Muscle layer of colon (tissue), 2 donors: ENCODE measurements around the gene IPCEF1.

Source experiments
- H3K27ac ChIP-seq: one replicate; pipeline ENCODE4 v1.7.0; 2013; ENCODE audit warnings: low read depth, mild to moderate bottlenecking, low read length, moderate library complexity
- H3K27me3 ChIP-seq, 2 donors: one replicate each; pipeline ENCODE4 v1.7.0; 2013; ENCODE audit warnings: low read length in 2 of 2, mild to moderate bottlenecking in 2 of 2; ENCODE audit not compliant: insufficient read depth in 2 of 2, control insufficient read depth in 1 of 2
- H3K36me3 ChIP-seq: one replicate; pipeline ENCODE4 v1.7.0; 2013; ENCODE audit warnings: mild to moderate bottlenecking, low read length; ENCODE audit not compliant: insufficient read depth
- H3K4me1 ChIP-seq: one replicate; pipeline ENCODE4 v1.7.0; 2013; ENCODE audit warnings: mild to moderate bottlenecking, low read length; ENCODE audit not compliant: insufficient read depth
- H3K4me3 ChIP-seq, 2 donors: one replicate each; pipeline ENCODE4 v1.7.0; 2013; ENCODE audit warnings: low read length in 2 of 2, low read depth in 1 of 2, mild to moderate bottlenecking in 1 of 2, moderate library complexity in 1 of 2
- H3K9ac ChIP-seq: one replicate; pipeline ENCODE4 v1.7.0; 2013; ENCODE audit warnings: low read length
- H3K9me3 ChIP-seq: one replicate; pipeline ENCODE4 v1.7.0; 2013; ENCODE audit warnings: mild to moderate bottlenecking, low read length
- donor health status: abdominal sarcoma.
- donor health status: Adenocarcinoma of cecum.

IPCEF1 gene, protein sequence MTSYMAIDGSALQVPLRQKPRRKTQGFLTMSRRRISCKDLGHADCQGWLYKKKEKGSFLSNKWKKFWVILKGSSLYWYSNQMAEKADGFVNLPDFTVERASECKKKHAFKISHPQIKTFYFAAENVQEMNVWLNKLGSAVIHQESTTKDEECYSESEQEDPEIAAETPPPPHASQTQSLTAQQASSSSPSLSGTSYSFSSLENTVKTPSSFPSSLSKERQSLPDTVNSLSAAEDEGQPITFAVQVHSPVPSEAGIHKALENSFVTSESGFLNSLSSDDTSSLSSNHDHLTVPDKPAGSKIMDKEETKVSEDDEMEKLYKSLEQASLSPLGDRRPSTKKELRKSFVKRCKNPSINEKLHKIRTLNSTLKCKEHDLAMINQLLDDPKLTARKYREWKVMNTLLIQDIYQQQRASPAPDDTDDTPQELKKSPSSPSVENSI

DNA sequence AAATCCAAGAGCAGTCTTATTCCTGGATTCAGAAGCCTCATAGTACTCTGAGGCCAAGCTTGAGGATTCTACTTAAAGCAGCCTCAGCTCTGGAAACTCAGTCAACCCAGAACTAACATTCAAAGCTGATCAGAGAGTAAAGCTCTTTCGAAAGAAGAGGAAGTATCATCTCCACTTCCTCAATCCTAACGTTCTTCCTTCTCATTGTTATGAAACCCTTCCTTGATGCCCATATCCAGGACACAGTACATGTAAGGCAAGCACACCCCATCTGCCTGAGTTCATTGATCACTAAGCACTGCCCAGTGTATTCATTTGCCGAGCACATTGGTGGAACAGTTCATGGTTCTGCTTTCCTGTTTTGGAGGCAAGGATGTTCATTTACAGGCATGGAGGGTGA lies at the start of gene IPCEF1:
Gene IPCEF1 (minus strand): TSS at position 114 of the 400 bp plus-strand sequence. CDS start 90,856 bp downstream, outside the sequence.
- H3K9ac ChIP-seq: no peak within 1 kb of the TSS
- peaks cover 3% of the 10 kb centered on the region for H3K4me1 ChIP-seq
- H3K4me3 ChIP-seq: no peak within 1 kb of the TSS
- H3K36me3 ChIP-seq: no peaks in the 10 kb centered on the region
- no peaks in the 10 kb centered on the region for H3K9me3 ChIP-seq
- H3K27ac ChIP-seq: no peak within 1 kb of the TSS
- H3K27me3 ChIP-seq: no peaks in the 10 kb centered on the region

DNA sequence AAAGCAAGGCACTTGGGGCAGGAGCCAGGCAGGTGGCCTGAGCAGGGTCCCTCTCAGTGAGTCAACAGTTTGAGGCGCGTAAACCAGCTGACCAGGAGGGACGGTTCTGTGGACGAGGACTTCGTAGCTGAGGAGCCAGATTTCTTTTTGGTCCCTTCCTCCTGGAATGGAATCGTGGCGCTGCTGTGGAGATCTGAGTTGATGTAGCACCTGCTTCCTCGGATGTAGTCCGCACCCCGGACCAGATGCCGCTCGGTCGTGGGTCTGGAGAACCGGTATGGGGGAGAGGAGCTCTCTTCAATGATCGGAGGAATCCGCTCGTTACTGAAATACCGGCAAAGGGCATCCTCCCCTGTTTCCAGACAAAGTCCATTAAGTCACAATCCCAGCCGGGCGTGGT lies 49.7 kb upstream of the IPCEF1 start:
- Histone ChIP-seq H3K9me3 (no peaks in the 10 kb centered on the region), H3K27ac (no peak overlapping the region), H3K4me1 (peaks cover 38% of the 10 kb centered on the region), H3K4me3 (no peak overlapping the region), H3K27me3 (no peaks in the 10 kb centered on the region), H3K9ac (no peak overlapping the region), H3K36me3 (peaks cover 20% of the 10 kb centered on the region)

DNA sequence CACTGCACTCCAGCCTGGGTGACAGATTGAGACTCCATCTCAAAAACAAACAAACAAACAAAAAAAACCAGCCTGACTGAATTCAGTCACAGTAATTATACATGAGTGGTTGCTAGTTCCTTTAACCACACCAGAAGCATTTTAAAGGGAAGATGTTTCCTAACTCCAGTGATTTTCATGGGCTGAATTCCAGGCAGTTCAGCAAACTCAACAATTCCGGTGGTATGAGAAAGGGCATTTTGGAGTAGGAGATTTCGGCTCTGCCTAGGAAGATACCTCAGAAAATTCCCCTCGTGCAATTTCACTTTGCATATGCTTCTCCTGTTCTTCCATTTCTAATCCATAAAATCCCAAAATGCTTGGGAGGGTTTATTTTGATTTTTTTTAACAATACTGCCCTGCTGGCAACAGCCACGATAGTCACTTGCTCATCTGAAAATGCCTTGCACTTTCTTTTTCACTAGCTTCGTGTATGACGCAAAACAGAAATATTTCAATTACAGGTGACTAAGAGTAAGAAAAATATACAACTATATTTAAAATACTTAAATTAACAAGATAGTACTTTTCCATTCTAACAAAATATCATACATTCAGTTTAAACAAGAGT lies 48.3 kb upstream of the IPCEF1 start:
- Histone ChIP-seq H3K9me3 (no peaks in the 10 kb centered on the region), H3K9ac (no peak overlapping the region), H3K36me3 (peaks cover 20% of the 10 kb centered on the region), H3K4me3 (no peak overlapping the region), H3K4me1 (peaks cover 24% of the 10 kb centered on the region), H3K27ac (no peak overlapping the region), H3K27me3 (no peaks in the 10 kb centered on the region)

DNA sequence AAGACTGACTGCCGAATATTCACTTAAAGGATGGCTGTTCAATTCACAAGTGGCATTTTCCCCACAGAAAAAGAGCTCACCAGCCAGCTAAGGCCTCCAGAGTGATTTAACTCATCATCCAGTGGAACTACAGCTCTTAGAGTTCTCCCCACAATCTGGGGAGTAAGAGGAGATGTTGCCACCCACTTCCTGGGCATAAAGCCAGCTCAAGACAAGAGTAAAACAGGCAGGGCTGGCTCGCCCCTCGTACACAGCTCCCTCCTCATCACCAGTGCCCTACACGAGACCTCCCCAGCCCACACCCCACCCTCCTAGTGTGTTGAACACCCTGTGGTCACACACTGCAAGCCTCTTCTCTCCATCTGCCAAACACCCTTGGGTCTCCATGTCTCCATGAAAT lies 47.2 kb upstream of the IPCEF1 start:
- no peaks in the 10 kb centered on the region for H3K9me3 ChIP-seq
- H3K9ac ChIP-seq: no peak overlapping the region
- no peaks in the 10 kb centered on the region for H3K27me3 ChIP-seq
- H3K36me3 ChIP-seq: peaks cover 25% of the 10 kb centered on the region
- H3K27ac ChIP-seq: no peak overlapping the region
- H3K4me3 ChIP-seq: no peak overlapping the region
- peaks cover 15% of the 10 kb centered on the region for H3K4me1 ChIP-seq

DNA sequence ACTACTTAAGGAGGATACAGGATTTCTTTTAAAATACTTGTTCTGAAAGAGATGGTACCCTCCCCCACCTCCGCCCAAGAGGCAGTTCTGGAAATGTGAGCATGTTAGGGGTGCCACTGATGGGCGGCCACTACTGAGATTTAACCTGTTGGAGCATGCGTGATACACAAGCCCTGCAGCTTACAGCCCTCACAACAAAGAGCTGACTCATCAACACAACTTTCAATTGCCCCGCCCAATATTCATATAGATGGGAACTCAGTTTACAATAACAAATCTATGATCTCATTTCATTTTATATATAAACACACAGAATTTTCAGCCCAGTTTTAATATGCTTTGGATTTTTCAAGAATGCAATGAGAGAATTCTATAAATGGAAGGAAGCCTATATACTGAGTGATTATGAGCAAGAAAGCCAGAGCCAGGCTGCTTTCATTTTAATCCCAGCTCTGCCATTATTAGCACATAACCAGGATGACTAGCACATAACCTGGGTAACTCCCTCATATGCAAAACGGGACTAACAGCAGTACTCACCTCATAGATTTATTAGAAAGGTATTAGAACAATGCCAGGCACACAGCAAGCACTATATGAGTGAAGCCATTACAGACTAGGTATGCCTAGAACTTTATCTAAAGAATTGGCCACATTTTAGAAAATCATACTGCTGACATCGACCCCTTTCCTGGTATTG lies 45.6 kb upstream of the IPCEF1 start:
- Histone ChIP-seq H3K36me3 (peaks cover 25% of the 10 kb centered on the region), H3K27ac (no peak overlapping the region), H3K4me1 (peaks cover 9% of the 10 kb centered on the region), H3K9me3 (no peaks in the 10 kb centered on the region), H3K9ac (no peak overlapping the region), H3K4me3 (no peak overlapping the region), H3K27me3 (no peaks in the 10 kb centered on the region)

DNA sequence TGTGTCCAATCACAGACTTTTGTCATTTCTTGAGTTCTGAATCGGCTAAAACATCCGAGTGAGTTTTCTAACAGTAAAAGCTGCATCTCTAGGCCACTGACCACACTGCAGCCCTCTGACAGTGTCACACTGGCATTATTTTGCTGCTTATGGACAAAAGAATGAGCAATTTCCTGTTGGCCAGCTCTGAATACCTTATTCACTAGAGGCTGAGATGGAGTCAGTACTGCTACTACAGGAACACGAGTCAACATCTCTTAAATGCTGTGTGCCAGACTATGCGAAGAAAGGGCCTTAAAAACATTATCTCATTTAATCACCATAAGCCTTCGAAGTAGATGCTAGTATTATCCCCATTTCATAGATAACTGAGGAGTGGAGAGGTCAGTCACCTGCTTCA lies 42.5 kb upstream of the IPCEF1 start:
- Histone ChIP-seq H3K27ac (no peak overlapping the region), H3K9ac (no peak overlapping the region), H3K36me3 (peaks cover 15% of the 10 kb centered on the region), H3K9me3 (no peaks in the 10 kb centered on the region), H3K4me1 (peaks cover 8% of the 10 kb centered on the region), H3K27me3 (no peaks in the 10 kb centered on the region), H3K4me3 (no peak overlapping the region)

DNA sequence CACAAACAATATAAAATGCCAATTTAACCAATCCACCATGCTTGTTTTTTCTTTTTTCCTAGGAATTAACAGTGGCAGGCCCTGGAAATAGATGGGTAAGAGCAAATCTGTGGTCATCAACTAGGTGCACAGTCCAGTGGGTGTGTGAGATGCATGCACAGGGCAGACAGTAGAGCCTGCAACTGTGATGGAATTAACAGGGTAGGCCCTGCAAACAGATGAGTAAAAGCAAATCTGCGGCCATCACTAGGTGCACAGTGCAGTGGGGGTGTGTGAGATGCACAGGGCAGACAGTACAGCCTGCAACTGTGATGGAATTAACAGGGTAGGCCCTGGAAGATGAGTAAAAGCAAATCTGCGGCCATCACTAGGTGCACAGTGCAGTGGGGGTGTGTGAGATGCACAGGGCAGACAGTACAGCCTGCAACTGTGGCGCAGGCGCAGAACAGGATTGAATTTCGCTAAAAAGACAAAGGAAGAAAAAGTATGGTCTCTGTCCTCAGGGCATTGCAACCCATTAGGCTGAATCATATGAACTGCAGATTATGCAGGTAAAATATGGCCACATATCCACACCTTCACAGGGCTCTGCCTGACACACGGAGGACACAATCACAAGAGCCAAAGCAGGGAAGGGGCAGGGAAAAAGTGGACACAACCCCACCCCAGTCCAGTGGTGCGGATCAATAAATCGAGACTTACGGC lies 41.0 kb upstream of the IPCEF1 start:
- Histone ChIP-seq H3K36me3 (peaks cover 15% of the 10 kb centered on the region), H3K9me3 (no peaks in the 10 kb centered on the region), H3K4me3 (no peak overlapping the region), H3K27ac (no peak overlapping the region), H3K9ac (no peak overlapping the region), H3K4me1 (no peaks in the 10 kb centered on the region), H3K27me3 (no peaks in the 10 kb centered on the region)

DNA sequence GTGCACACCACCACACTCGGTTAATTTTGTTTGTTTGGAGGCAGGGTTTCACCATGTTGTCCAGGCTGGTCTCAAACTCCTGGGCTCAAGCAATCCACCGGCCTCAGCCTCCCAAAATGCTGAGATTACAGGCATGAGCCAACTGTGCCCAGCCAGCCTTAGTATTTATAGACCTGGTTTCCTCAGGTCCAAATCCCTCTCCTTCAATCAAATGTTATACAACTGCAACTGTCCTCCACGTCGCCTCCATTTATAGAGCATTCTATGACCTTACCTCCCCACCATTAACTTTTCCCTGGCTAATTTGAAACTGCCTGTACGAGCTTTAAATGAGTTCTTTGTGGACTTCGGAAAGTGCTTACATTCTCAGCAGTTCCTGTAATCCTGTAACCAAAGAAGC lies 39.3 kb upstream of the IPCEF1 start:
- no peak overlapping the region for H3K4me3 ChIP-seq
- no peak overlapping the region for H3K27ac ChIP-seq
- no peaks in the 10 kb centered on the region for H3K27me3 ChIP-seq
- no peak overlapping the region for H3K9ac ChIP-seq
- no peaks in the 10 kb centered on the region for H3K4me1 ChIP-seq
- H3K9me3 ChIP-seq: no peaks in the 10 kb centered on the region
- peaks cover 6% of the 10 kb centered on the region for H3K36me3 ChIP-seq

DNA sequence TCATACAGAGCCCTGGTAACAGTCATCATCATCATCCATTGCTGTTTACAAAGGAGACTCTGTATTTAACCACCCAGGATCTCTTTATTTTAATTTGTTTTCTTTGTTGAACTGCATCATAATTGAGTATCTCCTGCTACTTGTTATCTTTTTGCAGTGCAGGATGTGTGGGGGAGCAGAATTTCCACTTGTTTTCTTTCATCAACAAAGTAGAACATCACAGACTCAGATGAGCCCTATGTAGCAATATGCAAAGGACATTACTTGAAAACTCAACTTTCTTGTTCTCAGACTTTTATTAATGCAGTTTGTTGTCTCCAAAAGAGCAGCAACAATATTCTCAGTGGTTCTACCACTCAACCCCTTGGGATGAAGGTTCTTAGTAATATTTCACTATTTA lies 38.7 kb upstream of the IPCEF1 start:
- no peak overlapping the region for H3K4me3 ChIP-seq
- no peak overlapping the region for H3K9ac ChIP-seq
- H3K27ac ChIP-seq: no peak overlapping the region
- H3K4me1 ChIP-seq: no peaks in the 10 kb centered on the region
- no peaks in the 10 kb centered on the region for H3K9me3 ChIP-seq
- H3K27me3 ChIP-seq: no peaks in the 10 kb centered on the region
- peaks cover 6% of the 10 kb centered on the region for H3K36me3 ChIP-seq

DNA sequence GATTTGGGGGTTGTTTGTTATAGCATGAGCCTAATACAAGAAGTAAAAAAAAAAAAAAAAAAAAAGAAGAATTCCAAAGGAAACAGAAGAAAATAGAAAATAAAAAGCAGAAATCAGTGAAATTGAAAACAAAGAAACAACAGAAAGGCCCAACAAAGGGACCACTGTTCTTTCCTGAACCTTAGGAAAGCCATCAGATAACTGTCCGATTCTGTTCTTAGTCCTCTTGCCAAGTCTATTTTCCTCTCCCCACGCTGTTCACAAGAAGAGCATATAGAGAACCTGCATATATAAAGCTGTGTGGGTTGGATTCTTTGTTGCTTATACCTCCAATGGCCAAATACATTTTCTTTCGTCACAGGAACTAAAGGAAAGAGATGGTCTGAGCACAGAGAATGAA lies 38.0 kb upstream of the IPCEF1 start:
- Histone ChIP-seq H3K36me3 (peaks cover 6% of the 10 kb centered on the region), H3K4me1 (no peaks in the 10 kb centered on the region), H3K4me3 (no peak overlapping the region), H3K27me3 (no peaks in the 10 kb centered on the region), H3K9me3 (no peaks in the 10 kb centered on the region), H3K27ac (no peak overlapping the region), H3K9ac (no peak overlapping the region)

DNA sequence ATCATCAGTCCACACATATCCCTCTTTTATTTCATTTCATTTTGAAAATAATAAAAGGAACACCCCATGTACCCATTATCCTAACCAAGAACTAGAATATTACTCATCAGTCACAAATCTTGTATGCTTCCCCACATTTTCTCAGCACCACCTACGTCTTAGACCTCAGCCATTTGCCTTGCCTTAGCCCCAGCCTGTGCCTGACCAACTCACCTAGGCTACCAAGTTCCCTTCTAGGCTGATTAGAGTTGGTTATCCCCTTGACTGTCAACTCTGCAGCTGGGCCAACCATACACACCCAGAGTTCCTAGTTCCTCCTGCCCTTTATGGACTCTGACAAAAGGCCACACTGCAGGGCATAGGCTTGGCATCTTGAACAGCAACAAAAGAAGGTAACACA lies 33.4 kb upstream of the IPCEF1 start:
- Histone ChIP-seq H3K9ac (no peak overlapping the region), H3K27ac (no peak overlapping the region), H3K4me1 (no peaks in the 10 kb centered on the region), H3K9me3 (no peaks in the 10 kb centered on the region), H3K27me3 (no peaks in the 10 kb centered on the region), H3K4me3 (no peak overlapping the region), H3K36me3 (no peaks in the 10 kb centered on the region)
